ENCODE data around the gene KRTAP3-2.

The KRTAP3-2 gene

DNA sequence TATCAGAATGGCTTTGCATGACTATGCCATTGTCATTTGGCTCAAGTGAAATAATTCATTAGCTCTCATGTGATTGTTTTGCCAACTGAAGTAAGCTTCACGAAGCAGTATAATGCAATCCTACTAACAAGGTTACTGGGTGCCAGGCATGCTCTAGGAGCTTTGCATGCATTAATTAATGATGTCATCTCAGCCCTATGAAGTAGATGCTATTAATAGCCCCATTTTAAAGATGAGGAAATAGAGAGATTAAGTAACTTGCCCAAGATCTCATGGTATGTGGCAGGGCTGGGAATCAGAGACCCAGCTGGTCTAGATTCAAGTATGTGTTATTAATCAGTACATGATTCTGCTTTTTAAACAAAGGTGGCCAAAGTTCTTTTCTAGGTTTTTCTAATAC lies 47.0 kb downstream of the KRTAP3-2 start:
- TF ChIP-seq, protein P1, sequence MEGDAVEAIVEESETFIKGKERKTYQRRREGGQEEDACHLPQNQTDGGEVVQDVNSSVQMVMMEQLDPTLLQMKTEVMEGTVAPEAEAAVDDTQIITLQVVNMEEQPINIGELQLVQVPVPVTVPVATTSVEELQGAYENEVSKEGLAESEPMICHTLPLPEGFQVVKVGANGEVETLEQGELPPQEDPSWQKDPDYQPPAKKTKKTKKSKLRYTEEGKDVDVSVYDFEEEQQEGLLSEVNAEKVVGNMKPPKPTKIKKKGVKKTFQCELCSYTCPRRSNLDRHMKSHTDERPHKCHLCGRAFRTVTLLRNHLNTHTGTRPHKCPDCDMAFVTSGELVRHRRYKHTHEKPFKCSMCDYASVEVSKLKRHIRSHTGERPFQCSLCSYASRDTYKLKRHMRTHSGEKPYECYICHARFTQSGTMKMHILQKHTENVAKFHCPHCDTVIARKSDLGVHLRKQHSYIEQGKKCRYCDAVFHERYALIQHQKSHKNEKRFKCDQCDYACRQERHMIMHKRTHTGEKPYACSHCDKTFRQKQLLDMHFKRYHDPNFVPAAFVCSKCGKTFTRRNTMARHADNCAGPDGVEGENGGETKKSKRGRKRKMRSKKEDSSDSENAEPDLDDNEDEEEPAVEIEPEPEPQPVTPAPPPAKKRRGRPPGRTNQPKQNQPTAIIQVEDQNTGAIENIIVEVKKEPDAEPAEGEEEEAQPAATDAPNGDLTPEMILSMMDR (IDR thresholded peaks at IDR 0.05; ENCODE audit: poor library complexity, severe bottlenecking), result no peak
- Histone ChIP-seq H3K27me3 (ENCODE audit: insufficient read depth, poor library complexity, severe bottlenecking) (no peaks in the 10 kb centered on the region), H3K4me3 (ENCODE audit: severe bottlenecking) (no peak overlapping the region), H3K4me1 (ENCODE audit: insufficient read depth, poor library complexity, severe bottlenecking) (peaks cover 50% of the 10 kb centered on the region), H3K27ac (ENCODE audit: poor library complexity, severe bottlenecking) (peak overlapping the region; percentile 94), H3K9me3 (ENCODE audit: severe bottlenecking) (no peaks in the 10 kb centered on the region), H3K36me3 (ENCODE audit: low read depth) (no peaks in the 10 kb centered on the region)
- peak; percentile 14; the same call in 2 of the 3 replicates for ATAC-seq (ENCODE audit: low read depth)
- no peak for DNase-seq (ENCODE audit: low spot score)

DNA sequence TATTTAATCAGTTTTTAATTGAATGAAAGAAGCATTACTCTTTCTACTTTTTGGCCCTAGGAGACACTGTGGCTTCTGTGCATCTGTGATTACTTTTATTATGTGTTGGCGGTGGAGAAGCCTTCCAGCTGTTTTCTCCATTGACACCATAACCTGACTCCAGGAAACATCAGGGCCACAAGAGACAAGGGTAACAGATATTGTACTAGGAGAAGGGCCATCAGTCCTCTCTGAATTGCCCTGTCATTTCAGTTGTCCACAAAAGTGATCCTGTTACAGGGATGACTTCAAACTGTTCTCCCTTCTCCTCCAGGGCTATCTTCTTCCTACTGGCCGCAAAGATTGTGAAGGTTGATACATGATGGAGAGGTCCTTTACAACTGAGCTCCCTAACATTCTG lies 47.6 kb downstream of the KRTAP3-2 start:
- no peaks in the 10 kb centered on the region for H3K27me3 ChIP-seq (ENCODE audit: insufficient read depth, poor library complexity, severe bottlenecking)
- peaks cover 45% of the 10 kb centered on the region for H3K4me1 ChIP-seq (ENCODE audit: insufficient read depth, poor library complexity, severe bottlenecking)
- H3K4me3 ChIP-seq (ENCODE audit: severe bottlenecking), result no peak overlapping the region
- TF ChIP-seq, protein P1 (IDR thresholded peaks at IDR 0.05; ENCODE audit: poor library complexity, severe bottlenecking), result no peak
- DNase-seq (ENCODE audit: low spot score) (no peak), ATAC-seq (ENCODE audit: low read depth) (no peak)
- H3K9me3 ChIP-seq (ENCODE audit: severe bottlenecking), result no peaks in the 10 kb centered on the region
- no peaks in the 10 kb centered on the region for H3K36me3 ChIP-seq (ENCODE audit: low read depth)
- H3K27ac ChIP-seq (ENCODE audit: poor library complexity, severe bottlenecking), result peak overlapping the region; percentile 94

DNA sequence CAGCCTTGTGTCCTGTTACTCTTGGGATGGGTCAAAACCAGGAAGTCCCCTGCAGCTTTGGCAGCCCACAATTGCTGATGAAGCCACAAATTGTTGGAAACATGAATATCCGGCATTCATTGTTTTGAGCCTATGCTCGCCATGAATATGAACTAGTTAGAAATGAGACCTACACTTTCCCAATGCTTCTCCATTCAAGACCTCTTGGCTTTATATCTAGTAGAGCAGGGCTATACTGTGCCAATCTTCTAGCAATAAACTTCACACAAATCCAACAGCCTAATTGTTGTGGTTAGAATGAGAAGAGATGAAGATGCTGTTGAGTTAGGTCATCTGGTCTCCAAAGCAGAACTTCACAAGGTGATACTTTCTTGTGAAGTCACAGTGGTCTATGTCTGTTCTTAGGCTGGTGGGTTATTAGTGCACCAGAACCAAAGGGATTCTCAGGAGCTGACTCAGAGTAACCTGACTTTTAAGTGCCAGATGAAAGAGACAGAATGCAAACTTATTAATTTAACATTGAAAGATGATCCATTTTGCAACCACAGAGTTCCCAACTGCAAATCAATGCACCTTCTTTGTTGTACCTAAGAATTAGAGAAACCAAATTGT lies 48.6 kb downstream of the KRTAP3-2 start:
- peaks cover 36% of the 10 kb centered on the region for H3K4me1 ChIP-seq (ENCODE audit: insufficient read depth, poor library complexity, severe bottlenecking)
- ATAC-seq (ENCODE audit: low read depth) (no peak), DNase-seq (ENCODE audit: low spot score) (no peak)
- H3K27me3 ChIP-seq (ENCODE audit: insufficient read depth, poor library complexity, severe bottlenecking), result no peaks in the 10 kb centered on the region
- H3K36me3 ChIP-seq (ENCODE audit: low read depth), result no peaks in the 10 kb centered on the region
- no peak overlapping the region for H3K27ac ChIP-seq (ENCODE audit: poor library complexity, severe bottlenecking)
- TF ChIP-seq, protein P1 (IDR thresholded peaks at IDR 0.05; ENCODE audit: poor library complexity, severe bottlenecking), result no peak
- H3K4me3 ChIP-seq (ENCODE audit: severe bottlenecking), result no peak overlapping the region
- no peaks in the 10 kb centered on the region for H3K9me3 ChIP-seq (ENCODE audit: severe bottlenecking)

DNA sequence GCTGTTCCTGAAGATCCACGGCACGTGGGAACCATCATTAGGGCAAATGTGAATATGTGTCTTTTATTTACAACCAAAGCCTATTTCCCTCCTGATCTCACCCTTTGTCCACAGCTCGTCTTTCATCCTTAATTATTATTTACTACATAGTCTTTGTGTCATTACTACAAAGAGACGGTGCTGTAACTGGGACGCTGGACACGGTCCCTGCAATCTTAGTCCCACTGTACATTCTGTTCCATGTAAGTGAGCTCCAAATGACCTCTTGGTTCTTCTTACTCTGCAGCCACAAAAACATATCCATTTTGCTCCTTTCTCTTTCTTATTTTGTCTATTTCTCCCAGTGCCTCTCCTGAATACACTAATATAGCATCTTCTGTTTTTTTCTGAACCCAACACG lies 49.5 kb downstream of the KRTAP3-2 start:
- Histone ChIP-seq H3K4me1 (ENCODE audit: insufficient read depth, poor library complexity, severe bottlenecking) (peaks cover 27% of the 10 kb centered on the region), H3K36me3 (ENCODE audit: low read depth) (no peaks in the 10 kb centered on the region), H3K4me3 (ENCODE audit: severe bottlenecking) (no peak overlapping the region), H3K27ac (ENCODE audit: poor library complexity, severe bottlenecking) (no peak overlapping the region), H3K27me3 (ENCODE audit: insufficient read depth, poor library complexity, severe bottlenecking) (no peaks in the 10 kb centered on the region), H3K9me3 (ENCODE audit: severe bottlenecking) (no peaks in the 10 kb centered on the region)
- DNase-seq (ENCODE audit: low spot score) (no peak), ATAC-seq (ENCODE audit: low read depth) (no peak)
- TF ChIP-seq, protein P1 (IDR thresholded peaks at IDR 0.05; ENCODE audit: poor library complexity, severe bottlenecking), result no peak

DNA sequence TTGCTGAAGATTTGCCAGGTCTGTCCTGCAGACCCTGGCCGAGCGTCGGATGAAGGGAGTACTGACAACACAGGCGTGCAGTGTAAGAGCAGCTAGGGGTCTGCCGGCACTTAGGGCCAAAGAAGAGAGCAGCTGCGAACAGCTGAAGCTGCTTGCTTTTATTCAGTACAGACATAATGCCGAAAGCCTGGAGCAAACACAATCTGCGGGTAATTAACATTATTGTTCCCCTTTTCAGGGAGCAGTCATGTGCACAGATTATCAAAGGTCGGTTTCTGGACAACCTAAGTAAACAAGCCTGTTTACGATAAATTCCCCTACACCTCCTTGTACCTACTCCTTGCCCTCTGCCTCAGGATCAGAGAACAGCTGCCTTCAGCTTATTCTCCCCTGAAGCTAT lies 50.3 kb downstream of the KRTAP3-2 start:
- H3K4me3 ChIP-seq (ENCODE audit: severe bottlenecking), result no peak overlapping the region
- H3K27ac ChIP-seq (ENCODE audit: poor library complexity, severe bottlenecking), result no peak overlapping the region
- peaks cover 19% of the 10 kb centered on the region for H3K4me1 ChIP-seq (ENCODE audit: insufficient read depth, poor library complexity, severe bottlenecking)
- H3K36me3 ChIP-seq (ENCODE audit: low read depth), result no peaks in the 10 kb centered on the region
- no peak for DNase-seq (ENCODE audit: low spot score)
- TF ChIP-seq, protein P1 (IDR thresholded peaks at IDR 0.05; ENCODE audit: poor library complexity, severe bottlenecking), result no peak
- H3K9me3 ChIP-seq (ENCODE audit: severe bottlenecking), result no peaks in the 10 kb centered on the region
- no peaks in the 10 kb centered on the region for H3K27me3 ChIP-seq (ENCODE audit: insufficient read depth, poor library complexity, severe bottlenecking)
- ATAC-seq (ENCODE audit: low read depth), result no peak
